Right ventricle myocardium inferior (tissue), 1 donor: ENCODE measurements around the gene MBD1. TPM values are rescaled to one million over a fixed set of nuclear protein-coding genes. Genes with fewer than 3 reads are reported as not detected.
"Not testable (repeated sequence)": the region's sequence is repeated elsewhere in the genome, so short reads cannot be mapped to it uniquely, and the experiment has no call there.

Experiments
- ATAC-seq: fragments of 200-7000 bp; cut with Tn5 transposase; one replicate; pipeline ENCODE4 v1.9.1; 2020; ENCODE audit warnings: mild to moderate bottlenecking, moderate library complexity
- DNase-seq: peaks from one replicate; pipeline ENCODE4 v3.0.0; 2021; ENCODE audit errors: missing footprints
- intact Hi-C: fragments of 100-400 bp; cut with DNase I; formaldehyde crosslinking; loops from one replicate; pipeline ENCODE4 v1.11.0; 2022
- total RNA-seq: library from RNA; stranded (reverse); fragmentation: NEBNext Ultra II Directional; extraction: Animal tissue kit (Norgen Biotek cat#: 25700); gene quantifications from one replicate; pipeline ENCODE4 v1.2.1, GENCODE V29; 2021
- donor health status: DM: no; HTN: yes; CAD: no; lungs with severe emphysema.

The MBD1 gene
- total RNA-seq, 1 donor from 2014 or later, result 49.4 TPM

GRCh38 chr18:50231621-50232020 lies 49.7 kb downstream of the MBD1 start:
- DNase-seq, result no peak
- intact Hi-C loops, result no loop called here
- no peak for ATAC-seq

- ATAC-seq, intact Hi-C loops, DNase-seq: not testable (repeated sequence)
Measured at GRCh38 chr18:50220249-50220648, 61.1 kb downstream of the MBD1 start.

Other genes with a start within 250 kb of the MBD1 start
- 0.89 TPM for gene MYO5B, start 86.4 kb downstream of the MBD1 start, total RNA-seq
- gene CFAP53, start 15.0 kb downstream of the MBD1 start, total RNA-seq, result not detected
- 32.8 TPM for gene CXXC1, start 6.2 kb upstream of the MBD1 start, total RNA-seq
- gene SKA1, start 93.5 kb upstream of the MBD1 start, total RNA-seq, result 0.38 TPM